A549 (cell line): ENCODE results near the gene RNF227. TPM values are rescaled to one million over a fixed set of nuclear protein-coding genes. Genes with fewer than 3 reads are reported as not detected.
A peak's percentile ranks its signal among the peaks of the same experiment; 100 is the strongest.

Source experiments
- ATAC-seq, 2 experiments: fragments of 200-7000 bp in 1 of 2; fragments of >200 bp in 1 of 2; cut with Nextera tagmentation in 1 of 2; cut with Tn5 transposase in 1 of 2; 3 replicates each; pipeline versions ENCODE4 v1.8.0 to v1.9.1; 2018 to 2020; ENCODE audit warnings: mild to moderate bottlenecking in 1 of 2, moderate library complexity in 1 of 2
- CTCF ChIA-PET: fragments of 300-600 bp; sonication (Branson Sonifier 250); formaldehyde crosslinking; extraction: SDS; loops from one replicate; lab custom pipeline; 2021; ENCODE audit warnings: antibody characterized with exemption, inconsistent platforms; lab: Yijun Ruan, JAX
- POLR2A ChIA-PET: fragments of 350-600 bp; formaldehyde crosslinking; extraction: SDS; loops from one replicate; lab custom pipeline; 2021; ENCODE audit warnings: antibody characterized with exemption, inconsistent platforms; lab: Yijun Ruan, JAX
- DNase-seq, 2 experiments: peaks; one replicate each; pipeline versions ENCODE4 v3.0.0 to v3.0.0-alpha.2; 2011 to 2016; ENCODE audit warnings: low read depth in 1 of 2, low spot score in 1 of 2
- FAIRE-seq: peaks from 2 replicates; lab custom pipeline; 2011; peaks lifted over from hg19 to GRCh38; lab: Jason Lieb, UNC
- H3K27ac ChIP-seq, 2 experiments: fragments of >200 bp; sonication (Bioruptor Twin); formaldehyde crosslinking; 3 replicates each; pipeline ENCODE4 v1.5.1; 2016 to 2017
- H3K4me1 ChIP-seq: fragments of >200 bp; sonication (Bioruptor Twin); formaldehyde crosslinking; 3 replicates; pipeline ENCODE4 v1.6.1; 2016
- H3K4me2 ChIP-seq: fragments of >200 bp; sonication (Bioruptor Twin); formaldehyde crosslinking; 3 replicates; pipeline ENCODE4 v1.6.1; 2016
- H3K4me3 ChIP-seq: fragments of >200 bp; sonication (Bioruptor Twin); formaldehyde crosslinking; 3 replicates; pipeline ENCODE4 v1.5.1; 2016
- H3K9me3 ChIP-seq: fragments of >200 bp; sonication (Bioruptor Twin); formaldehyde crosslinking; 3 replicates; pipeline ENCODE4 v1.6.1; 2016
- CBX2 ChIP-seq: fragments of 200-600 bp; sonication (generic); IDR thresholded peaks from 2 replicates; pipeline ENCODE4 v1.6.1; 2016; ENCODE audit warnings: low read depth, mild to moderate bottlenecking, borderline replicate concordance
- CHD2 ChIP-seq: fragments of 150-350 bp; IDR thresholded peaks from 2 replicates; pipeline ENCODE4 v1.6.1; 2014; ENCODE audit warnings: low read length; ENCODE audit not compliant: partially characterized antibody
- EHF ChIP-seq: fragments of 250-450 bp; sonication (Bioruptor Pico); IDR thresholded peaks from 2 replicates; pipeline ENCODE4 v1.5.0; 2020; ENCODE audit warnings: mild to moderate bottlenecking
- EP300 ChIP-seq, 2 experiments: fragments of >200 bp; sonication (Bioruptor Twin); formaldehyde crosslinking; IDR thresholded peaks; 2 replicates in 1 of 2; 3 replicates in 1 of 2; pipeline ENCODE4 v1.6.1; 2016 to 2017
- HEYL ChIP-seq: fragments of 250-450 bp; sonication (Bioruptor Pico); IDR thresholded peaks from 2 replicates; pipeline ENCODE4 v1.8.0; 2021; ENCODE audit warnings: mild to moderate bottlenecking, moderate library complexity
- HOXB5 ChIP-seq: fragments of 250-450 bp; sonication (Bioruptor Pico); IDR thresholded peaks from 2 replicates; pipeline ENCODE4 v1.5.0; 2020; ENCODE audit warnings: mild to moderate bottlenecking, moderate library complexity
- KDM1A ChIP-seq: fragments of 200-600 bp; sonication (generic); IDR thresholded peaks from 2 replicates; pipeline ENCODE4 v1.6.1; 2016; ENCODE audit warnings: low read depth, mild to moderate bottlenecking
- KDM5A ChIP-seq: fragments of 200-600 bp; sonication (generic); IDR thresholded peaks from 2 replicates; pipeline ENCODE4 v1.6.1; 2016; ENCODE audit warnings: antibody characterized with exemption, mild to moderate bottlenecking
- MAFK ChIP-seq: fragments of 450-650 bp; IDR thresholded peaks from 2 replicates; pipeline ENCODE4 v1.6.1; 2014; ENCODE audit not compliant: partially characterized antibody
- MAZ ChIP-seq: fragments of 150-350 bp; IDR thresholded peaks from 2 replicates; pipeline ENCODE4 v1.6.1; 2014; ENCODE audit warnings: antibody characterized with exemption, low read depth, low read length, borderline replicate concordance
- MYC ChIP-seq: IDR thresholded peaks from 2 replicates; pipeline ENCODE4 v1.6.1; 2012; ENCODE audit warnings: mild to moderate bottlenecking, inconsistent platforms, low read length, improper control_type of control experiment, borderline replicate concordance
- NFE2L2 ChIP-seq: fragments of 150-350 bp; conservative IDR thresholded peaks from 2 replicates; pipeline ENCODE4 v1.6.1; 2014; ENCODE audit warnings: low read length
- NR3C1 ChIP-seq: fragments of >200 bp; sonication (Bioruptor Twin); formaldehyde crosslinking; IDR thresholded peaks from 3 replicates; pipeline ENCODE4 v1.6.1; 2017
- PHF8 ChIP-seq: fragments of 200-600 bp; sonication (generic); IDR thresholded peaks from 2 replicates; pipeline ENCODE4 v1.6.1; 2016; ENCODE audit warnings: low read depth, mild to moderate bottlenecking, antibody characterized with exemption, moderate library complexity, borderline replicate concordance
- RAD21 ChIP-seq, 2 experiments: fragments of >200 bp in 1 of 2; sonication (Bioruptor Twin) in 1 of 2; formaldehyde crosslinking in 1 of 2; IDR thresholded peaks in 1 of 2; conservative IDR thresholded peaks in 1 of 2; 2 replicates in 1 of 2; 3 replicates in 1 of 2; pipeline ENCODE4 v1.6.1; 2012 to 2018; ENCODE audit warnings: inconsistent platforms in 1 of 2
- RARB ChIP-seq: fragments of 250-450 bp; sonication (Bioruptor Pico); IDR thresholded peaks from 2 replicates; pipeline ENCODE4 v1.8.0; 2021; ENCODE audit warnings: mild to moderate bottlenecking, moderate library complexity
- RCOR1 ChIP-seq: fragments of 150-350 bp; IDR thresholded peaks from 2 replicates; pipeline ENCODE4 v1.6.1; 2014; ENCODE audit warnings: antibody characterized with exemption, low read length, low read depth
- REST ChIP-seq: fragments of 200-600 bp; sonication (generic); IDR thresholded peaks from 2 replicates; pipeline ENCODE4 v1.6.1; 2016; ENCODE audit warnings: antibody characterized with exemption, mild to moderate bottlenecking, moderate library complexity
- RNF2 ChIP-seq: fragments of 200-600 bp; sonication (generic); IDR thresholded peaks from 2 replicates; pipeline ENCODE4 v1.6.1; 2016; ENCODE audit warnings: low read depth, mild to moderate bottlenecking, antibody characterized with exemption, moderate library complexity, borderline replicate concordance
- USF2 ChIP-seq: fragments of 450-650 bp; IDR thresholded peaks from 2 replicates; pipeline ENCODE4 v1.6.1; 2014; ENCODE audit warnings: antibody characterized with exemption
- WGBS: methylation state at CpG from one replicate; pipeline ENCODE4 v1.1.6; 2017; ENCODE audit errors: missing lambda C conversion rate; 5-methylcytosine and 5-hydroxymethylcytosine counted together
- polyA plus RNA-seq, 4 experiments: library from polyadenylated mRNA; depleted of rRNA in 3 of 4; stranded (reverse); fragments of >200 nt; fragmentation: RNase III in 1 of 4; extraction: RNeasy Plus Mini Kit Qiagen cat#74134 plus additional on column Dnase treatment in 1 of 4; gene quantifications; 2 replicates in 3 of 4; 3 replicates in 1 of 4; pipeline ENCODE4 v1.2.3, GENCODE V29; 2011 to 2017
- TF ChIP-seq, protein P1 (sequence below): IDR thresholded peaks from 2 replicates; pipeline ENCODE4 v1.6.1; 2012
- TF ChIP-seq, protein P2 (sequence below): fragments of >200 bp; sonication (Bioruptor Twin); formaldehyde crosslinking; IDR thresholded peaks from 3 replicates; pipeline ENCODE4 v1.5.1; 2016
- TF ChIP-seq, protein P3 (sequence below): fragments of 250-450 bp; sonication (Bioruptor Pico); IDR thresholded peaks from 2 replicates; pipeline ENCODE4 v1.5.0; 2021; ENCODE audit warnings: mild to moderate bottlenecking, moderate library complexity, borderline replicate concordance

Gene RNF227
- polyA plus RNA-seq, 2 of the 4 experiments (the other 2 are of a cell fraction) = 2.1 to 4.1 TPM

DNA sequence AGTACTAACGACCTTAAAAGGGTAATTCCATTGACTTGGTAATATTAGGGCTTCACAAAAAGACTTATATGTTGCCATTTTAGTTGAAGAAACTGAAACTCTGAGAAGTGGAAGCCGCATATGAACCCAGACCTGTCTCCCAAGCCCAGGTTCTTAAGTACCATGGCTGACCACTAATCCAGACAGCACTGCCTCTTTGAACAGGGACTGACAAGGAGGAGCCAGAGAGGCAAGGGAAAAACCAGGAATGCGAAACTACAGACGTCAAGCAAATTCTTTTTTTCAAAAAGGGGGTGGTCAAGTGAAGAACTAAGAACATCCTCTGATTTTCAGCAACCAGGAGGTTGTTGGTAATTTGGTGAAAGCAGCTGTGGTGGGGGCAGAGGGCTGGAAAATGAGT, 43.0 kb downstream of the RNF227 start:
- no peak overlapping the region for H3K27ac ChIP-seq
- H3K4me3 ChIP-seq = no peak overlapping the region
- TF ChIP-seq RNF2 = no peak
- no peak for TF ChIP-seq EHF (CRISPR knock-in tag)
- no peak for TF ChIP-seq REST
- no peak for TF ChIP-seq KDM1A
- no peak for TF ChIP-seq CBX2
- no peak for TF ChIP-seq NFE2L2
- TF ChIP-seq MAZ = no peak
- no peak for TF ChIP-seq HOXB5 (CRISPR knock-in tag)
- TF ChIP-seq NR3C1 = no peak
- ChIA-PET CTCF (interaction anchor here (0.6 to 10.6 kb wide), 6 partner anchors 10 to 700 kb away, joined by 3 to 108 read pairs (median 5); partner anchors contain the start of genes CYB5D1 and NAA38), POLR2A (no interaction called here)
- DNase-seq (no peak), FAIRE-seq (no peak), ATAC-seq (peak in 1 of 2 experiments; percentile 23; a peak in 1 of 6 replicates)
- WGBS = 74% methylated on average over 4 of the region's 4 CpGs
- H3K4me2 ChIP-seq = no peak overlapping the region
- H3K4me1 ChIP-seq = no peaks in the 10 kb centered on the region
- no peaks in the 10 kb centered on the region for H3K9me3 ChIP-seq

DNA sequence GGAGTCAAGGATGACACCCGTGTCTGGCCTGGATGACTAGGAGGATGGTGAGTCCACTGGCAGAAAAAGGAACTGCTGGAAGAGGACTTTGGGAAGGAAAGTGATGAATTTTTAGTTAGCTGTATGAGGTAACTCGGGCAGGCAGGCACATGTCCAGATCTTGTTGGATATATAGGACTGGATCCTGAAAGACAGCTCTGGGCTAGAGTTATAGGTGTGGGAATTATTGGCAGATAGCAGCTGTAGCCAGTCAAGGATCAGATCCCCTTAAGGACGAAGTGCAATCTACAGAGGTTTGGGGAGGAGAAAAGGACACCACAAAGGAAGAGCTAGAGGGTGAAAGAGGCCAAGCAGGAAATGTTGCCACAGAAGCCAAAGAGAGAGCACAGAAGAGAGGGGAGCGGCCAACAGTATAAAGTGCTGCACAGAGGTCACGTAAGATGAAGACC, 48.2 kb downstream of the RNF227 start:
- FAIRE-seq (no peak), DNase-seq (no peak), ATAC-seq (no peak)
- H3K4me2 ChIP-seq = no peak overlapping the region
- ChIA-PET POLR2A (interaction anchor here (1.1 kb wide), 1 partner anchor 11 kb away, joined by 4 read pairs; the partner anchor contains the start of gene NAA38), CTCF (interaction anchor here (0.8 to 14.5 kb wide), 9 partner anchors 17 to 191 kb away, joined by 3 to 339 read pairs (median 10); partner anchors contain the start of gene CHD3)
- no peak overlapping the region for H3K4me3 ChIP-seq
- no peak overlapping the region for H3K27ac ChIP-seq
- 87% methylated on average over 5 of the region's 5 CpGs for WGBS
- H3K4me1 ChIP-seq = peaks cover 5% of the 10 kb centered on the region; the same call in 1 of the 3 replicates
- no peak for TF ChIP-seq KDM5A
- TF ChIP-seq RAD21 (conservative IDR thresholded peaks at IDR 0.05 in 1 of 2, IDR thresholded peaks at IDR 0.05 in 1 of 2) = no peak
- TF ChIP-seq EP300 (IDR thresholded peaks at IDR 0.05) = no peak
- no peak for TF ChIP-seq RCOR1
- no peak for TF ChIP-seq PHF8
- TF ChIP-seq CHD2 = no peak
- TF ChIP-seq USF2 = no peak
- TF ChIP-seq, protein P1, sequence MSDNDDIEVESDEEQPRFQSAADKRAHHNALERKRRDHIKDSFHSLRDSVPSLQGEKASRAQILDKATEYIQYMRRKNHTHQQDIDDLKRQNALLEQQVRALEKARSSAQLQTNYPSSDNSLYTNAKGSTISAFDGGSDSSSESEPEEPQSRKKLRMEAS = no peak
- TF ChIP-seq CBX2 = no peak
- TF ChIP-seq, protein P2, sequence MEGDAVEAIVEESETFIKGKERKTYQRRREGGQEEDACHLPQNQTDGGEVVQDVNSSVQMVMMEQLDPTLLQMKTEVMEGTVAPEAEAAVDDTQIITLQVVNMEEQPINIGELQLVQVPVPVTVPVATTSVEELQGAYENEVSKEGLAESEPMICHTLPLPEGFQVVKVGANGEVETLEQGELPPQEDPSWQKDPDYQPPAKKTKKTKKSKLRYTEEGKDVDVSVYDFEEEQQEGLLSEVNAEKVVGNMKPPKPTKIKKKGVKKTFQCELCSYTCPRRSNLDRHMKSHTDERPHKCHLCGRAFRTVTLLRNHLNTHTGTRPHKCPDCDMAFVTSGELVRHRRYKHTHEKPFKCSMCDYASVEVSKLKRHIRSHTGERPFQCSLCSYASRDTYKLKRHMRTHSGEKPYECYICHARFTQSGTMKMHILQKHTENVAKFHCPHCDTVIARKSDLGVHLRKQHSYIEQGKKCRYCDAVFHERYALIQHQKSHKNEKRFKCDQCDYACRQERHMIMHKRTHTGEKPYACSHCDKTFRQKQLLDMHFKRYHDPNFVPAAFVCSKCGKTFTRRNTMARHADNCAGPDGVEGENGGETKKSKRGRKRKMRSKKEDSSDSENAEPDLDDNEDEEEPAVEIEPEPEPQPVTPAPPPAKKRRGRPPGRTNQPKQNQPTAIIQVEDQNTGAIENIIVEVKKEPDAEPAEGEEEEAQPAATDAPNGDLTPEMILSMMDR = no peak
- no peak for TF ChIP-seq HEYL (CRISPR knock-in tag)
- no peak for TF ChIP-seq MAFK
- TF ChIP-seq, protein P3, sequence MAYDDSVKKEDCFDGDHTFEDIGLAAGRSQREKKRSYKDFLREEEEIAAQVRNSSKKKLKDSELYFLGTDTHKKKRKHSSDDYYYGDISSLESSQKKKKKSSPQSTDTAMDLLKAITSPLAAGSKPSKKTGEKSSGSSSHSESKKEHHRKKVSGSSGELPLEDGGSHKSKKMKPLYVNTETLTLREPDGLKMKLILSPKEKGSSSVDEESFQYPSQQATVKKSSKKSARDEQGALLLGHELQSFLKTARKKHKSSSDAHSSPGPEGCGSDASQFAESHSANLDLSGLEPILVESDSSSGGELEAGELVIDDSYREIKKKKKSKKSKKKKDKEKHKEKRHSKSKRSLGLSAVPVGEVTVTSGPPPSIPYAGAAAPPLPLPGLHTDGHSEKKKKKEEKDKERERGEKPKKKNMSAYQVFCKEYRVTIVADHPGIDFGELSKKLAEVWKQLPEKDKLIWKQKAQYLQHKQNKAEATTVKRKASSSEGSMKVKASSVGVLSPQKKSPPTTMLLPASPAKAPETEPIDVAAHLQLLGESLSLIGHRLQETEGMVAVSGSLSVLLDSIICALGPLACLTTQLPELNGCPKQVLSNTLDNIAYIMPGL (CRISPR knock-in tag) = no peak
- TF ChIP-seq MYC = no peak
- no peak for TF ChIP-seq RARB
- H3K9me3 ChIP-seq = 0 out of 3 replicates have a peak, but pooled peaks cover 2% of the 10 kb centered on the region
